PC-9 (cell line): Measurements from ENCODE around the gene OTUD7B. TPM values are rescaled to one million over a fixed set of nuclear protein-coding genes. Genes with fewer than 3 reads are reported as not detected.
"Not testable (repeated sequence)": the region's sequence is repeated elsewhere in the genome, so short reads cannot be mapped to it uniquely, and the experiment has no call there.

Experiments used
- BruUV-seq: library from RNA; stranded (reverse); fragments of 400-500 nt; replicated peaks from 2 replicates; lab custom pipeline; 2021; lab: Mats Ljungman, UMichigan
- CTCF ChIA-PET: fragments of 300-600 bp; sonication (Branson Sonifier 250); formaldehyde crosslinking; loops from one replicate; lab custom pipeline; 2022; ENCODE audit warnings: antibody characterized with exemption; lab: Charles Lee
- POLR2A ChIA-PET: fragments of 300-600 bp; sonication (Branson Sonifier 250); formaldehyde crosslinking; loops from one replicate; lab custom pipeline; 2022; ENCODE audit warnings: antibody characterized with exemption; ENCODE audit not compliant: unreplicated experiment; lab: Charles Lee
- DNase-seq, 2 experiments: peaks; one replicate each; pipeline versions ENCODE4 v3.0.0 to v3.0.0-alpha.2; 2015 to 2022; ENCODE audit warnings: mixed read lengths in 1 of 2
- H2AFZ ChIP-seq: fragments of 200-600 bp; sonication (generic); 2 replicates; pipeline ENCODE4 v1.8.1; 2017; ENCODE audit warnings: antibody characterized with exemption
- H3F3A ChIP-seq: fragments of 200-600 bp; sonication (generic); 2 replicates; pipeline ENCODE4 v1.8.1; 2017; ENCODE audit warnings: antibody characterized with exemption, mild to moderate bottlenecking, low read depth; ENCODE audit not compliant: insufficient read depth
- H3K27ac ChIP-seq: fragments of 200-600 bp; sonication (generic); 2 replicates; pipeline ENCODE4 v1.6.1; 2016; ENCODE audit warnings: mixed run types
- H3K27me3 ChIP-seq: fragments of 200-600 bp; sonication (generic); 2 replicates; pipeline ENCODE4 v1.6.1; 2016; ENCODE audit warnings: low read depth, mixed run types; ENCODE audit not compliant: insufficient read depth
- H3K36me3 ChIP-seq: fragments of 200-600 bp; sonication (generic); 2 replicates; pipeline ENCODE4 v1.6.1; 2016; ENCODE audit warnings: low read depth, mixed run types
- H3K4me1 ChIP-seq: fragments of 200-600 bp; sonication (generic); replicated peaks from 2 replicates; pipeline ENCODE4 v1.6.1; 2016; ENCODE audit warnings: mixed run types; ENCODE audit not compliant: insufficient read depth
- H3K4me2 ChIP-seq: fragments of 200-600 bp; sonication (generic); 2 replicates; pipeline ENCODE4 v1.6.1; 2017; ENCODE audit warnings: mixed run types
- H3K4me3 ChIP-seq: fragments of 200-600 bp; sonication (generic); 2 replicates; pipeline ENCODE4 v1.6.1; 2016; ENCODE audit warnings: mixed run types
- H3K79me2 ChIP-seq: fragments of 200-600 bp; sonication (generic); 2 replicates; pipeline ENCODE4 v1.6.1; 2017; ENCODE audit warnings: low read depth, mixed run types
- H3K9me2 ChIP-seq: fragments of 200-600 bp; sonication (generic); 2 replicates; pipeline ENCODE4 v1.8.1; 2017; ENCODE audit warnings: mild to moderate bottlenecking; ENCODE audit not compliant: insufficient read depth
- H3K9me3 ChIP-seq: fragments of 200-600 bp; sonication (generic); 2 replicates; pipeline ENCODE4 v1.8.1; 2016; ENCODE audit warnings: low read depth; ENCODE audit not compliant: insufficient read depth
- H4K20me1 ChIP-seq: fragments of 200-600 bp; sonication (generic); 2 replicates; pipeline ENCODE4 v1.8.1; 2017; ENCODE audit not compliant: insufficient read depth
- EZH2 ChIP-seq: fragments of 200-600 bp; sonication (generic); IDR thresholded peaks from 2 replicates; pipeline ENCODE4 v1.8.0; 2017; ENCODE audit warnings: antibody characterized with exemption, low read depth
- intact Hi-C: fragments of 100-400 bp; cut with micrococcal nuclease; formaldehyde crosslinking; loops from one replicate; pipeline ENCODE4 v1.10.0; 2022; ENCODE audit not compliant: unreplicated experiment
- total RNA-seq: library from RNA; stranded (reverse); gene quantifications from 2 replicates; pipeline ENCODE4 v1.2.3, GENCODE V29; 2021
- TF ChIP-seq, protein P1 (sequence below): fragments of 200-600 bp; sonication (generic); conservative IDR thresholded peaks from 2 replicates; pipeline ENCODE4 v1.6.1; 2017; ENCODE audit warnings: mixed run types, antibody characterized with exemption, mild to moderate bottlenecking, moderate library complexity

OTUD7B gene
- total RNA-seq, 1 experiment from 2014 or later = 30.2 TPM

DNA sequence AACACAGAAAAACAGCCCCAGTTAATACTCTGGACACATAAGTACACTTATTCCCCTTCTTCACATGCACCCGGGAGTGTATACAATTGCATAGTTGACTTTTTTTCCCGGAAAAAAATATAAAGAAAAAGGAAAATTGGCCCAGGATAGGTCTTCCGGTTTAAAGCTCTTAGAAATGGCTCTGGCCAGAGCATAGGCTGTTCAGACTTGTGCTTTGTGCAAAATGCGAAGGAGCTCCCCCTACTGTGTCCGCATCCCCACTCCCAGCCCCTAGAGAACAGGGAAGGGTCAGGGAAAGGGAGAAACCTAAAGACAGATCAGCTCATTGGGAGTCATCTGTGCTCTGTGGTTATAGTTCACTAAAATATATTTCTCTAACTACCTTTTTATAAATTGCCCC, 68.3 kb downstream of the OTUD7B start:
- H3K36me3 ChIP-seq = peaks cover 10% of the 10 kb centered on the region; the same call in 1 of the 2 replicates
- no peak overlapping the region for H3K4me3 ChIP-seq
- no peaks in the 10 kb centered on the region for H3K9me3 ChIP-seq
- no peaks in the 10 kb centered on the region for H3K27me3 ChIP-seq
- intact Hi-C loops = no loop called here
- peaks cover 31% of the 10 kb centered on the region for H3K4me1 ChIP-seq
- no TSS peak for BruUV-seq
- POLR2A ChIA-PET = no interaction called here
- DNase-seq = no peak
- H4K20me1 ChIP-seq = no peaks in the 10 kb centered on the region
- no peaks in the 10 kb centered on the region for H3K9me2 ChIP-seq
- no peak overlapping the region for H2AFZ ChIP-seq
- peaks cover 46% of the 10 kb centered on the region for H3F3A ChIP-seq
- no peak overlapping the region for H3K4me2 ChIP-seq
- H3K27ac ChIP-seq = no peak overlapping the region
- CTCF ChIA-PET = no interaction called here
- no peaks in the 10 kb centered on the region for H3K79me2 ChIP-seq
- TF ChIP-seq EZH2 = no peak
- TF ChIP-seq, protein P1, sequence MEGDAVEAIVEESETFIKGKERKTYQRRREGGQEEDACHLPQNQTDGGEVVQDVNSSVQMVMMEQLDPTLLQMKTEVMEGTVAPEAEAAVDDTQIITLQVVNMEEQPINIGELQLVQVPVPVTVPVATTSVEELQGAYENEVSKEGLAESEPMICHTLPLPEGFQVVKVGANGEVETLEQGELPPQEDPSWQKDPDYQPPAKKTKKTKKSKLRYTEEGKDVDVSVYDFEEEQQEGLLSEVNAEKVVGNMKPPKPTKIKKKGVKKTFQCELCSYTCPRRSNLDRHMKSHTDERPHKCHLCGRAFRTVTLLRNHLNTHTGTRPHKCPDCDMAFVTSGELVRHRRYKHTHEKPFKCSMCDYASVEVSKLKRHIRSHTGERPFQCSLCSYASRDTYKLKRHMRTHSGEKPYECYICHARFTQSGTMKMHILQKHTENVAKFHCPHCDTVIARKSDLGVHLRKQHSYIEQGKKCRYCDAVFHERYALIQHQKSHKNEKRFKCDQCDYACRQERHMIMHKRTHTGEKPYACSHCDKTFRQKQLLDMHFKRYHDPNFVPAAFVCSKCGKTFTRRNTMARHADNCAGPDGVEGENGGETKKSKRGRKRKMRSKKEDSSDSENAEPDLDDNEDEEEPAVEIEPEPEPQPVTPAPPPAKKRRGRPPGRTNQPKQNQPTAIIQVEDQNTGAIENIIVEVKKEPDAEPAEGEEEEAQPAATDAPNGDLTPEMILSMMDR = no peak

DNA sequence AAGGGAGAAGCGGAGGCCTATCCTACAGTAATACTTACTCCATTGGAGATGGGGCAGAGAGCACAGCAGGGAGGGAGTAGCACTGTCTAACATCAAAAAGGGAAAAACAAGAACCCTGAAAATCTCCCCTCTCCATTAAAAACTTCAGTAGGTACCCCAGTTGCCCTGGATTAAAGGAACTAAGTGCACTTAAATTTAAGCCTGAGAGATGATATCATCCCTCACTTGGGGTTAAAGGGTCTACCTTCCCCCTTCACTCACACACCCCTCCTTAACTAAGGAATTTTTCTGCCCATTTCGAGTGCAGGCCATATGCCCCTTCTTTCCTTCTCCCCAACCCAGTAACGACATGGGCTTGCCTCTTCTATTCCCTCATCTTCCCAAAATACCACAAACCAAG, 70.1 kb downstream of the OTUD7B start:
- Histone ChIP-seq H3K4me1 (peaks cover 40% of the 10 kb centered on the region), H3K27ac (peak overlapping the region; percentile 95), H3K79me2 (no peaks in the 10 kb centered on the region), H3K4me3 (peak overlapping the region; percentile 54; the same call in 1 of the 2 replicates), H3F3A (peaks cover 52% of the 10 kb centered on the region), H2AFZ (no peak overlapping the region; the same call in 1 of the 2 replicates), H3K36me3 (0 out of 2 replicates have a peak, but pooled peaks cover 6% of the 10 kb centered on the region), H3K9me3 (no peaks in the 10 kb centered on the region), H4K20me1 (no peaks in the 10 kb centered on the region), H3K4me2 (peak overlapping the region; percentile 89), H3K9me2 (no peaks in the 10 kb centered on the region), H3K27me3 (no peaks in the 10 kb centered on the region)
- DNase-seq = no peak
- intact Hi-C loops = no loop called here
- no TSS peak for BruUV-seq
- POLR2A ChIA-PET = interaction anchor here (0.6 to 1.0 kb wide), 3 partner anchors 10 to 112 kb away, joined by 3 to 19 read pairs (median 4); a partner anchor contains a TSS
- CTCF ChIA-PET = no interaction called here
- TF ChIP-seq, protein P1 = no peak
- TF ChIP-seq EZH2 = no peak

DNA sequence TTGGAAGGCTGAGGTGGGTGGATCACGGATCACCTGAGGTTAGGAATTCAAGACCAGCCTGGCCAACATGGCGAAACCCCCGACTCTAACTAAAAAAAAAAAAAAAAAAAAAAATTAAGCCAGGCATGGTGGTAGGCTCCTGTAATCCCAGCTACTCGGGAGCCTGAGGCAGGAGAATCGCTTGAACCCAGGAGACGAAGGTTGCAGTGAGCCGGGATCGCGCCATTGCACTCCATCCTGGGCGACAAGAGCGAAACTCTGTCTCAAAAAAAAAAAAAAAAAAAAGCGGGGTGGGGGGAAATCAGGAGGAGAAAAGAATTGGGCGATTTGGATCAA, 71.9 kb downstream of the OTUD7B start:
- Histone ChIP-seq H3K4me1 (peaks cover 40% of the 10 kb centered on the region), H3K4me2 (peak overlapping the region; percentile 89), H3K4me3 (peak overlapping the region; percentile 54), H3K27ac (peak overlapping the region; percentile 95), H3F3A (peaks cover 52% of the 10 kb centered on the region)
- H3K79me2 ChIP-seq, H3K9me2 ChIP-seq, H2AFZ ChIP-seq, H3K36me3 ChIP-seq, H3K27me3 ChIP-seq, CTCF ChIA-PET, H4K20me1 ChIP-seq, BruUV-seq, H3K9me3 ChIP-seq: not testable (repeated sequence)
- intact Hi-C loops = loop anchor here (1.0 to 2.0 kb wide), 2 partner anchors 50 to 72 kb away; partner anchors contain the start of gene OTUD7B
- peak in 1 of 2 experiments; percentile 10 for DNase-seq
- POLR2A ChIA-PET = interaction anchor here (0.6 to 1.4 kb wide), 3 partner anchors 39 to 154 kb away, joined by 3 to 7 read pairs (median 7); a partner anchor contains a TSS
